Activated naive CD4-positive, alpha-beta T cell treated with anti-CD3 and anti-CD28 coated beads for 36 hours (primary cell): ENCODE results near the gene PRR14. TPM values are rescaled to one million over a fixed set of nuclear protein-coding genes. Genes with fewer than 3 reads are reported as not detected.
A peak's percentile ranks its signal among the peaks of the same experiment; 100 is the strongest.
"Not testable (repeated sequence)": the region's sequence is repeated elsewhere in the genome, so short reads cannot be mapped to it uniquely, and the experiment has no call there.

ENCODE experiments used
- CTCF ChIA-PET: fragments of 350-600 bp; sonication (Branson Sonifier 250); formaldehyde crosslinking; loops from one replicate; lab custom pipeline; 2021; ENCODE audit warnings: antibody characterized with exemption; lab: Charles Lee
- DNase-seq: peaks from one replicate; pipeline ENCODE4 v3.0.0-alpha.2; 2020
- H3K27ac Mint-ChIP-seq: one replicate; pipeline ENCODE4 v1.8.0; 2021; ENCODE audit warnings: mild to moderate bottlenecking, mixed read lengths
- H3K27me3 Mint-ChIP-seq: one replicate; pipeline ENCODE4 v1.8.0; 2021; ENCODE audit warnings: low read depth, mixed read lengths
- H3K36me3 Mint-ChIP-seq: one replicate; pipeline ENCODE4 v1.8.0; 2021; ENCODE audit warnings: low read depth, mixed read lengths
- H3K4me1 Mint-ChIP-seq: one replicate; pipeline ENCODE4 v1.8.0; 2021; ENCODE audit warnings: low read depth, mixed read lengths
- H3K4me3 Mint-ChIP-seq: one replicate; pipeline ENCODE4 v1.8.0; 2021; ENCODE audit warnings: mild to moderate bottlenecking, moderate library complexity, mixed read lengths
- H3K9me3 Mint-ChIP-seq: one replicate; pipeline ENCODE4 v1.8.0; 2021; ENCODE audit warnings: mixed read lengths
- intact Hi-C: fragments of 100-400 bp; cut with micrococcal nuclease; formaldehyde crosslinking; loops from one replicate; pipeline ENCODE4 v1.15.1; 2023
- total RNA-seq, 2 experiments: library from RNA; stranded (reverse); gene quantifications; one replicate each; pipeline ENCODE4 v1.2.3, GENCODE V29; 2021

PRR14 gene
- total RNA-seq, 2 experiments from 2014 or later, result 50.6 to 52.4 TPM

GRCh38 chr16:30699615-30700099, 48.9 kb downstream of the PRR14 start:
- Mint-ChIP-seq H3K4me3 (peak overlapping the region; percentile 94), H3K27ac (peak overlapping the region; percentile 95), H3K9me3 (no peaks in the 10 kb centered on the region), H3K27me3 (no peaks in the 10 kb centered on the region), H3K4me1 (peaks cover 30% of the 10 kb centered on the region), H3K36me3 (peaks cover 35% of the 10 kb centered on the region)
- CTCF ChIA-PET, result interaction anchor here (1.2 kb wide), 1 partner anchor 10 kb away, joined by 3 read pairs; no protein-coding TSS in a partner anchor
- intact Hi-C loops, result loop anchor here (2.0 to 10.0 kb wide), 5 partner anchors 15 to 329 kb away; partner anchors contain the start of genes TBC1D10B and ZNF764
- DNase-seq, result no peak

GRCh38 chr16:30700491-30700890, 49.7 kb downstream of the PRR14 start:
- H3K4me1 Mint-ChIP-seq, result peaks cover 27% of the 10 kb centered on the region
- H3K27ac Mint-ChIP-seq, result no peak overlapping the region
- DNase-seq, result no peak
- intact Hi-C loops, result no loop called here
- CTCF ChIA-PET, result no interaction called here
- H3K27me3 Mint-ChIP-seq, result no peaks in the 10 kb centered on the region
- no peaks in the 10 kb centered on the region for H3K9me3 Mint-ChIP-seq
- peaks cover 36% of the 10 kb centered on the region for H3K36me3 Mint-ChIP-seq
- H3K4me3 Mint-ChIP-seq, result no peak overlapping the region

- H3K27ac Mint-ChIP-seq, result no peak overlapping the region
- H3K36me3 Mint-ChIP-seq, result peaks cover 39% of the 10 kb centered on the region
- H3K27me3 Mint-ChIP-seq, result no peaks in the 10 kb centered on the region
- intact Hi-C loops, result no loop called here
- DNase-seq, result no peak
- no peak overlapping the region for H3K4me3 Mint-ChIP-seq
- peaks cover 27% of the 10 kb centered on the region for H3K4me1 Mint-ChIP-seq
- CTCF ChIA-PET, result no interaction called here
- H3K9me3 Mint-ChIP-seq, result no peaks in the 10 kb centered on the region
These were observed 50.2 kb downstream of the PRR14 start for GRCh38 chr16:30700971-30701370.

- H3K27me3 Mint-ChIP-seq, intact Hi-C loops, H3K27ac Mint-ChIP-seq, H3K4me3 Mint-ChIP-seq, DNase-seq, H3K9me3 Mint-ChIP-seq: not testable (repeated sequence)
- Mint-ChIP-seq H3K4me1 (peaks cover 19% of the 10 kb centered on the region), H3K36me3 (peaks cover 55% of the 10 kb centered on the region)
- CTCF ChIA-PET, result interaction anchor here (0.7 kb wide), 1 partner anchor 22 kb away, joined by 4 read pairs; no protein-coding TSS in a partner anchor
These were observed 52.3 kb downstream of the PRR14 start for GRCh38 chr16:30703071-30703470.

- peaks cover 59% of the 10 kb centered on the region for H3K36me3 Mint-ChIP-seq
- intact Hi-C loops, result no loop called here
- H3K9me3 Mint-ChIP-seq, result no peaks in the 10 kb centered on the region
- peaks cover 19% of the 10 kb centered on the region for H3K4me1 Mint-ChIP-seq
- no peak for DNase-seq
- H3K4me3 Mint-ChIP-seq, result no peak overlapping the region
- CTCF ChIA-PET, result interaction anchor here (1.0 kb wide), 1 partner anchor 16 kb away, joined by 3 read pairs; no protein-coding TSS in a partner anchor
- no peak overlapping the region for H3K27ac Mint-ChIP-seq
- H3K27me3 Mint-ChIP-seq, result no peaks in the 10 kb centered on the region
These were observed 53.2 kb downstream of the PRR14 start for GRCh38 chr16:30703971-30704370.

Other genes with a start within 250 kb of the PRR14 start
- 1 to 10 TPM; 3.4 to 4.7 TPM for gene ZNF771, start 243.4 kb upstream of the PRR14 start, total RNA-seq
- gene DCTPP1, start 220.9 kb upstream of the PRR14 start, total RNA-seq, result 10 to 100 TPM; 69.9 to 73.0 TPM
- gene SEPHS2, start 205.1 kb upstream of the PRR14 start, total RNA-seq, result 10 to 100 TPM; 37.8 to 39.2 TPM
- 10 to 100 TPM; 83.8 to 89.0 TPM for gene ITGAL, start 178.2 kb upstream of the PRR14 start, total RNA-seq
- gene ZNF768, start 124.4 kb upstream of the PRR14 start, total RNA-seq, result 1 to 10 TPM; 7.8 to 8.3 TPM
- gene ZNF747, start 116.1 kb upstream of the PRR14 start, total RNA-seq, result 1 to 10 TPM; 5.1 to 6.1 TPM
- gene ZNF764, start 92.6 kb upstream of the PRR14 start, total RNA-seq, result 1 to 10 TPM; 7.6 to 9.5 TPM
- 1 to 10 TPM; 3.7 to 3.9 TPM for gene ZNF688, start 79.2 kb upstream of the PRR14 start, total RNA-seq
- 10 to 100 TPM; 11.9 to 13.2 TPM for gene ZNF785, start 65.3 kb upstream of the PRR14 start, total RNA-seq
- gene ZNF689, start 40.6 kb upstream of the PRR14 start, total RNA-seq, result 10 to 100 TPM; 10.7 to 11.5 TPM
- 10 to 100 TPM; 83.8 to 84.8 TPM for gene FBRS, start 7.5 kb downstream of the PRR14 start, total RNA-seq
- 10 to 100 TPM; 52.3 to 55.2 TPM for gene SRCAP, start 48.2 kb downstream of the PRR14 start, total RNA-seq
- 10 to 100 TPM; 23.3 to 26.4 TPM for gene PHKG2, start 97.5 kb downstream of the PRR14 start, total RNA-seq
- gene CFAP119, start 111.1 kb downstream of the PRR14 start, total RNA-seq, result 1 to 10 TPM; 2.0 to 2.3 TPM
- gene RNF40, start 111.4 kb downstream of the PRR14 start, total RNA-seq, result 10 to 100 TPM; 51.1 to 61.0 TPM
- gene ZNF629, start 136.2 kb downstream of the PRR14 start, total RNA-seq, result 1 to 10 TPM; 2.1 to 2.3 TPM
- gene BCL7C, start 243.1 kb downstream of the PRR14 start, total RNA-seq, result 10 to 100 TPM; 18.1 to 18.6 TPM
- gene CTF1, start 245.7 kb downstream of the PRR14 start, total RNA-seq, result under 1 TPM; 0.21 to 0.27 TPM